GM18907 (cell line): Measurements from ENCODE around the gene KCNJ2.

Source experiments
- ATAC-seq: cut with Tn5 transposase; IDR thresholded peaks from one replicate; pipeline ENCODE4 v1.9.1; 2021; ENCODE audit warnings: mild to moderate bottlenecking, moderate library complexity; ENCODE audit not compliant: unreplicated experiment

Gene KCNJ2

DNA sequence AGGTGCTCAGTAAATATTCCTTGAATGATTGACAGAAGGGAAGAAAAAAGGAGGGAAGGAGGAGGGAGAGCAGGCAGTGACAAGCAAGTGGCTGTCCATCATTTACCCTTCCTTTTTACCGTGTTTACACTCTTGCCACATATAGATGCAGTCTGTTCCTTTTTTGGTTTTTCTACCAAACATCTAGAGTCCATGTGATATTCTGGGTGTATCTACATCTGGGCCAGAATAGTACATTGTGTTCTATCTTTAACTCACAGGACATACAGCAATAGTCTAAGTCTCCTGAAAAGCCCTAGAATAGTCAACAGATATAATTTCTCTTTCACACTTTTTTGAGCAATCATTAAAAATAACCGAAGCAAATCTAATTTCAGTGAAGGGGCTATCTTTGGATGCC is 33.5 kb downstream of the KCNJ2 start:
- no peak for ATAC-seq

DNA sequence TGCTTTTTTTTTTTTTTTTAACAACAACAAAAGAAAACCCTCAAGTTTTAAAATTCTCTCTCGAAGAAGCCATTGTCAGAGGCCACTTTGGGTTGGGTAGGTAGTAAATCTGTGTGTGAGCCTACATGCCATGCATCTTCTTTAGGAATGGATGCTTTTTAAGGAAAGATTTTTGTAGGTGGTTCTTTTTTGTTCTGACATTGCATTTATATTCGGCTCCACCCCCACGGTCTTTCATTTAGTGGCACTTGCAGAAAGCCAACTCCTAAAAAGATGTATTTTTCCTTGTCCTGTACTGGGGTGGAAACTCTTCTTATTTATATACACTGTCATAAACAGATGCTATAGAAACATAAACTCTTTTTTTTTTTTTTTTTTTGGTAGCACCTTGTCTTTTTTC is 35.1 kb downstream of the KCNJ2 start:
- no peak for ATAC-seq

DNA sequence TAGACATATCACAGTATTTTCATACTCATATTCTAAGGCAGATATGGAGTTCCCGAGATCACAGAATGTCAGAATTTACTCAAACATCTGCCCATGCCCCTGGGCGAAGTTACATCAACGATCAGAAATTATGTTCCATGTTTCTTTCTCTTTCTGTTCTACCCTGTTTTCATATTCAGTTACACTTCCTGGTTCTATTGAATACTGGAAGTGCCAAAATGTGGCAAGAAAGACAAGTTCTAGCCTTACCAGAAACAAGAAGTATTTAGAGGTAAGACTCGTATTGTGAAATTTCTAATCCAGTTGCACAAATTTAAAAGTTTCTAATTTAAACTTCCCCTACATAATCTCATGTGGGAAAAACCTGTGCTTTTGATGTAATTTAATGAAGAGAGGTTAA is 36.1 kb downstream of the KCNJ2 start:
- ATAC-seq: no peak

DNA sequence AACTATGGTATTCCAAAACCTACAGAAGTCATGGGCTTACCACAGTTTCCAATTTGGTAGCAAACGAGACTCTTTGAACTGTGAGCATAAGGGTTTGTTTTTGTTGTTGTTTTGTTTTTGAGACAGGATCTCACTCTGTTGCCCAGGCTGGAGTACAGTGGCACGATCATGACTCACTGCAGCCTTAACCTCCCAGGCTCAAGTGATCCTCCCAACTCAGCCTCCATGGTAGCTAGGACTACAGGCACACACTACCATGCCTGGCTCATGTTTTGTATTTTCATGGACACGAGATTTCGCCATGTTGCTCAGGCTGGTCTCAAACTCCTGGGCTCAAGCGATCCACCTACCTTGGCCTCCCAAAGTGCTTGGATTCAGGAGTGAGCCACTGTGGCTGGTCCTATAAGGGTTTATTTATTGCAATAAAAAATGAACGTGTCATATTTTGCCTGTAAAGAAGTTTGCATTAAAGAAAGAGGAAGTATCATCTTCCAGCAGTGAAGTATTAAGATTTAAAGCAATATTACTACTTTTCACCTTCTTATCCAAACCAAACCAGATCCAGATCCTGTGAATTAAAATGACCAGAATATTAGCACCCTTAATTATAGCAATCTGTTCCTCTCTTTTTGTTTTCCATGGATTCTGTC is 37.2 kb downstream of the KCNJ2 start:
- ATAC-seq: no peak

DNA sequence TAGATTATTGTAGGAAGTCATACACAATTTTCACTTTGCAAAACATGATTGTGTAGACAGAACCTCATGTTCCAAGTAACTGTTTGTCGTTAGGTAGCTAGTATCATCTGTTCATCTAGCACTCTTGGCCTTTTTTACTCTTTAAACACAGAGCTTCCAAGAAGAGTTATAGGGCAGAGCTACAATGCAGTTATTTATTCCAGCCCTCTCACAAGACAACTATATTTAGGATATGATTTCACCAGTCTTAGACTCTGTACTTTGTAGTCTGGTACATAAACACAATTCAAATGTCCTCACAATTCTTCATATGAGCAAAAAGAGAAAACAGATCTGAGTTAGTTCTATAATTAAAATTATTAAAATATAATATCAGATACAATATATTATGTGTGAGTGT is 37.9 kb downstream of the KCNJ2 start:
- ATAC-seq: no peak

DNA sequence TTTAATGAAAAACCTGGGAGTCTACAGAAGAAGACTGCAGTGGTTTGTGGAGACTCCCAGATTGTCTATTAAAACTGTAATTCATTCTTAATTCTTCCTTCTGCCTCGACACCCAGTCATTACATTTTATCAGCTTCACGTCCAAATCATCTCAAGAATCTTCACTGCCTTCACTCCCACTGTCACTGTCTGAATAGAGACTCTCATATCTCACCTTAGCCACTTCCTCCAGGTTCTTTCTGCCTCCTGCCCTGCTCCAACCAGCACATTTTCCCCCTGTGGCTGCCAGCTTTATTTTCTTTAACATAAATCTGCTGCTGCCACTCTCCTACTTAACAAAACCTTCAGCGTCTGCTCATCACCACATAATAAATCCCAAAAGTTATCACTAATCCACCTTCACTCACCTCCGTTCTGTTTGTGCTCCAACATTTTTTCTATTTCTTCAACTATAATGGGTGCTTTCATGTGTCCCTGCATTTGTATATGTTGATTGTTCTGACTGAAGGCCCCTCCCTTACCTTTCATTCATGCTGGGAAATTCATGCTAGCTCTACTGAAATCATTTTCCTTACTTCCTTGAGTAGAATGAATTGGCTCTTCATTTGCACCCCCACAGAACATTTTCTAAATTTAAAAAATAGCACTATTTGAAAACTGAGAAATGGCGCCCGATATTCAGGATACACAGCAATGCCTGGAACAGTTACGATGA is 38.9 kb downstream of the KCNJ2 start:
- no peak for ATAC-seq

DNA sequence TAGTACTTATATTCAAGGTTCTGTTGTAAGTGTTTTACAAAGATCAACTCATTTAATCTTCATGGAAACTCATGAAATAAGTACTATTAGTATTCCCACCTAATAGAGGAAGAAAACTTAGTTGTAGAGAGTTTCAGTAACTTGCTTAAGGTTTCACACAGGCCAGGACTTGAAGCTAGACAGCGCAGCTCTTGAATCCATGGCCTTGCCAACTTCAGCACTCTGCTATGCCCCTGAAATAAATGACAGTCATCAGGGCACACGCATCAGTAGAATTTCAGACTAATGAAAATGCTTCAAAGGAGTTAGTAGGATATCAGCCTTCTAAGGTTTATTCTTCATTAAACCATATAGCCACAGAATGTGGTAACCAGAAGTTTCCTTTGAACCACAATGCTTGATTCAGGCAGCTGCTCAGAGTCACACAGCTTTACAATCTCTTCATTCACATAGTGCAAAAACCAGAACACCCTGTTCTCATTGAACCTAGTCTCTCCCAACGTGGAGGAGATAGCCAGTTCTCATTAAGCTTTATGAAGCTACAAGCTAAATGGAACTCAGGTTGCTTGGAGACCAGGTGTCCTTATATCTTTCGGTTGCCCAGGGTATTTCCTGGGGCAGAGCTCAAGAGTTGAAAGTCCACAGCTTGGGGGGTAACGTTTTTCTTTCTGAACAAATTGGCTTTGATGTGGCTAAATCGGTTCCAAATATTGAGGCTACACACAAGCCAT is 39.7 kb downstream of the KCNJ2 start:
- no peak for ATAC-seq

DNA sequence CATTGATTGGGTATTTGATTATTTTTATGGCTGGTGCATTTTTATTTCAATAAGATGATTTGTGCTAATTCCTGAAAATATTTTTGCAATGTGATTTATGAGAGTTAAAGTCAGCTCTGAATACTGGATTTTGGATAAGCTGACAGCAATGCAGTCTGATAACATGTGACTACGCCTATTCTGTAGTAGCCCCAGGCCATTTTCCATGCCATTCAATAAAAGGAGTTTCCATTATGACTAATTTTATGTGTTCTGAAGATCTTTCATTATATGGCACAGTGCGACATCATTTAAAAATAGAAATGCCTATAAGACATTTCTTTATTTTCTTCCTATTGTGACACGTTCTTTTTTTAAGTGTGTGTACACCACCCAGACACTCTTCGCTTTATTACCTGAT is 46.3 kb downstream of the KCNJ2 start:
- no peak for ATAC-seq

DNA sequence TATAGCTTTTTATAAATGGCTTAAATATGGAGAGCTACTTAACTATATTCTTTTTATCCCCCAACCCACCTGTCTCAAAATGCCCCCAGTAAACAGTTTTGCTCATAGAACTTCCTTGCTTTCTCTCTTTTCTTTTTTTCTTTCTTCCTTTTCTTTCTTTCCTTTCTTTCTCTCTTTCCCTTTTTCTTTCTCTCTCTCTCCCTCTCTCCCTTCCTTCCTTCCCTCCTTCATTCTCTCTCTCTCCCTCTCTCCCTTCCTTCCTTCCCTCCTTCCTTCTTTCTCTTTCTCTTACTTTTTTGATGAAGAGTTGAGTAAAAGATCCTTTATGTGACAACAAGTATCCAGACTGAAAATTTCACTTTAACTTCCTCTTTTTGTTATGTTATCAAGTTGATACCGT is 48.2 kb downstream of the KCNJ2 start:
- ATAC-seq: no peak

DNA sequence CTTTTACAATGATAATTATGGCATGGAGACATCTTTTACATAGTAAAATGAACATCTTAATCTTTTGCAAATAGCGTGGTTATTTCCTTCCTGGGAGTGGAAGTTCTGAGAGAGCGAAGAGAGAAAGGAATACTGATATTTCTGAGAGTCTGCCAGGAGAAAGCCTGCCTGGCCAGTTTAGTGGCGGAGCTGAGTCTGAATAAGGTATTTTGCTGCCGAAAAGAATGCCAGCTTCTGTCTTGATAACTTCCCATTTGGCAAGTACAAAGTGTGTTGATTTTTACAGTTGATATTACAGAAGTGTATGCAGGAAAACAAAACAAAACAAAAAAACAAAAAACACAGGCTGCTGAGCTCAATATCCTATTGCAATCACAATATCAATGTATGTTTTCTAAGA is 55.9 kb downstream of the KCNJ2 start:
- no peak for ATAC-seq
